Neural cell (in vitro differentiated cells): ENCODE measurements around the gene SLC2A4.
"Not testable (repeated sequence)": the region's sequence is repeated elsewhere in the genome, so short reads cannot be mapped to it uniquely, and the experiment has no call there.

Source experiments
- EP300 ChIP-seq: fragments of 450-650 bp; conservative IDR thresholded peaks from 2 replicates; pipeline ENCODE4 v1.6.1; 2014; ENCODE audit warnings: antibody characterized with exemption, mild to moderate bottlenecking, moderate library complexity; ENCODE audit not compliant: poor library complexity, severe bottlenecking
- EZH2 ChIP-seq: fragments of 200-600, 300-800 bp; shearing (Covaris generic), sonication (generic); IDR thresholded peaks from 2 replicates; pipeline ENCODE4 v1.6.1; 2014; ENCODE audit warnings: antibody characterized with exemption, low read length, borderline replicate concordance, mild to moderate bottlenecking; ENCODE audit not compliant: insufficient read depth, poor library complexity, severe bottlenecking
- POLR2AphosphoS5 ChIP-seq: IDR thresholded peaks from 2 replicates; pipeline ENCODE4 v1.6.1; 2012
- SMC3 ChIP-seq: fragments of 450-650 bp; conservative IDR thresholded peaks from 2 replicates; pipeline ENCODE4 v1.6.1; 2014; ENCODE audit warnings: antibody characterized with exemption, mild to moderate bottlenecking, moderate library complexity; ENCODE audit not compliant: poor library complexity
- TF ChIP-seq, protein P1 (sequence below): fragments of 450-650 bp; IDR thresholded peaks from 2 replicates; pipeline ENCODE4 v1.5.1; 2014; ENCODE audit warnings: antibody characterized with exemption, mild to moderate bottlenecking, moderate library complexity; ENCODE audit not compliant: poor library complexity, severe bottlenecking
- TF ChIP-seq, protein P2 (sequence below): IDR thresholded peaks from 2 replicates; pipeline ENCODE4 v1.6.1; 2012; ENCODE audit warnings: borderline replicate concordance

DNA sequence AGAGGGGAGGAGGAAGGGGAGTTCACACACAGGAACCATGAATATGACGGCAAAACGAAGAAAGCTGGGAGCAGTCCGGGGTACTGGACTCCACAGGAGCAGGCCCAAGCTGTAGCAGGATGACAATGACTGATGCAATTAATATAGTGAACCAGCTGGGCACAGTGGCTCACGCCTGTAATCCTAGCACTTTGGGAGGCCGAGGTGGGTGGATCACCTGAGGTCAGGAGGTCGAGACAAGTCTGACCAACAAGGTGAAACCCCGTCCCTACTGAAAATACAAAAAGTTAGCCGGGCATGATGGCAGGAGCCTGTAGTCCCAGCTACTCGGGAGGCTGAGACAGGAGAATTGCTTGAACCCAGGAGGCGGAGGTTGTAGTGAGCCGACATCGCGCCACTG lies 54.2 kb downstream of the SLC2A4 start:
- not testable (repeated sequence) for TF ChIP-seq EP300, EZH2, POLR2AphosphoS5, SMC3
- TF ChIP-seq, protein P1, sequence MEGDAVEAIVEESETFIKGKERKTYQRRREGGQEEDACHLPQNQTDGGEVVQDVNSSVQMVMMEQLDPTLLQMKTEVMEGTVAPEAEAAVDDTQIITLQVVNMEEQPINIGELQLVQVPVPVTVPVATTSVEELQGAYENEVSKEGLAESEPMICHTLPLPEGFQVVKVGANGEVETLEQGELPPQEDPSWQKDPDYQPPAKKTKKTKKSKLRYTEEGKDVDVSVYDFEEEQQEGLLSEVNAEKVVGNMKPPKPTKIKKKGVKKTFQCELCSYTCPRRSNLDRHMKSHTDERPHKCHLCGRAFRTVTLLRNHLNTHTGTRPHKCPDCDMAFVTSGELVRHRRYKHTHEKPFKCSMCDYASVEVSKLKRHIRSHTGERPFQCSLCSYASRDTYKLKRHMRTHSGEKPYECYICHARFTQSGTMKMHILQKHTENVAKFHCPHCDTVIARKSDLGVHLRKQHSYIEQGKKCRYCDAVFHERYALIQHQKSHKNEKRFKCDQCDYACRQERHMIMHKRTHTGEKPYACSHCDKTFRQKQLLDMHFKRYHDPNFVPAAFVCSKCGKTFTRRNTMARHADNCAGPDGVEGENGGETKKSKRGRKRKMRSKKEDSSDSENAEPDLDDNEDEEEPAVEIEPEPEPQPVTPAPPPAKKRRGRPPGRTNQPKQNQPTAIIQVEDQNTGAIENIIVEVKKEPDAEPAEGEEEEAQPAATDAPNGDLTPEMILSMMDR, result not testable (repeated sequence)
- TF ChIP-seq, protein P2, sequence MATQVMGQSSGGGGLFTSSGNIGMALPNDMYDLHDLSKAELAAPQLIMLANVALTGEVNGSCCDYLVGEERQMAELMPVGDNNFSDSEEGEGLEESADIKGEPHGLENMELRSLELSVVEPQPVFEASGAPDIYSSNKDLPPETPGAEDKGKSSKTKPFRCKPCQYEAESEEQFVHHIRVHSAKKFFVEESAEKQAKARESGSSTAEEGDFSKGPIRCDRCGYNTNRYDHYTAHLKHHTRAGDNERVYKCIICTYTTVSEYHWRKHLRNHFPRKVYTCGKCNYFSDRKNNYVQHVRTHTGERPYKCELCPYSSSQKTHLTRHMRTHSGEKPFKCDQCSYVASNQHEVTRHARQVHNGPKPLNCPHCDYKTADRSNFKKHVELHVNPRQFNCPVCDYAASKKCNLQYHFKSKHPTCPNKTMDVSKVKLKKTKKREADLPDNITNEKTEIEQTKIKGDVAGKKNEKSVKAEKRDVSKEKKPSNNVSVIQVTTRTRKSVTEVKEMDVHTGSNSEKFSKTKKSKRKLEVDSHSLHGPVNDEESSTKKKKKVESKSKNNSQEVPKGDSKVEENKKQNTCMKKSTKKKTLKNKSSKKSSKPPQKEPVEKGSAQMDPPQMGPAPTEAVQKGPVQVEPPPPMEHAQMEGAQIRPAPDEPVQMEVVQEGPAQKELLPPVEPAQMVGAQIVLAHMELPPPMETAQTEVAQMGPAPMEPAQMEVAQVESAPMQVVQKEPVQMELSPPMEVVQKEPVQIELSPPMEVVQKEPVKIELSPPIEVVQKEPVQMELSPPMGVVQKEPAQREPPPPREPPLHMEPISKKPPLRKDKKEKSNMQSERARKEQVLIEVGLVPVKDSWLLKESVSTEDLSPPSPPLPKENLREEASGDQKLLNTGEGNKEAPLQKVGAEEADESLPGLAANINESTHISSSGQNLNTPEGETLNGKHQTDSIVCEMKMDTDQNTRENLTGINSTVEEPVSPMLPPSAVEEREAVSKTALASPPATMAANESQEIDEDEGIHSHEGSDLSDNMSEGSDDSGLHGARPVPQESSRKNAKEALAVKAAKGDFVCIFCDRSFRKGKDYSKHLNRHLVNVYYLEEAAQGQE, result not testable (repeated sequence)
